ENCODE measurements around the gene RANBP3. TPM values are rescaled to one million over a fixed set of nuclear protein-coding genes. Genes with fewer than 3 reads are reported as not detected.

RANBP3 gene
- total RNA-seq, 4 donors from 2014 or later, result 57.8 to 148 (median 82.7) TPM

DNA sequence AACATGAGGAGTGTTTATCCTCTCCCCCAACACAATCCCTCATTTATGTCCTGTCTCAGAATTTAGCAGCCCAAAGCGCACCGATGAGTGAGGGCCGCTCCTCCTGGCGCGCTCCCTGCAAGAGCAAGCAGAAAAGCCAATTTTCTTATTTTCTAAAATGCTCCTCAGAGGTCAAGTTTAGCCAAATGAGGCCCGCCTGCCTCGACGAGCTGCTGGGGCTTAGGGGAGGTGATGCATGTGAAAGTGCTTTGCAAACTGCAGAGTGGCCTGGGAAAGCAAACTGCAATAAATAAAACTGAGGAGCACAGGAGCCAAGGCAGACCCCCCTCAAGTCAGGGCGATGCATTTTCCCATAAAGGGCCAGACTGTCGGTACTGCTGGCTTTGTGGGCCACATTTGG lies 34.9 kb downstream of the RANBP3 start:
- no peaks in the 10 kb centered on the region for H3K27me3 ChIP-seq
- H3K36me3 ChIP-seq, result peaks cover 16 to 18% of the 10 kb centered on the region in 2 donors
- TF ChIP-seq POLR2A (IDR thresholded peaks at IDR 0.05), result no peak
- TF ChIP-seq, protein P1, sequence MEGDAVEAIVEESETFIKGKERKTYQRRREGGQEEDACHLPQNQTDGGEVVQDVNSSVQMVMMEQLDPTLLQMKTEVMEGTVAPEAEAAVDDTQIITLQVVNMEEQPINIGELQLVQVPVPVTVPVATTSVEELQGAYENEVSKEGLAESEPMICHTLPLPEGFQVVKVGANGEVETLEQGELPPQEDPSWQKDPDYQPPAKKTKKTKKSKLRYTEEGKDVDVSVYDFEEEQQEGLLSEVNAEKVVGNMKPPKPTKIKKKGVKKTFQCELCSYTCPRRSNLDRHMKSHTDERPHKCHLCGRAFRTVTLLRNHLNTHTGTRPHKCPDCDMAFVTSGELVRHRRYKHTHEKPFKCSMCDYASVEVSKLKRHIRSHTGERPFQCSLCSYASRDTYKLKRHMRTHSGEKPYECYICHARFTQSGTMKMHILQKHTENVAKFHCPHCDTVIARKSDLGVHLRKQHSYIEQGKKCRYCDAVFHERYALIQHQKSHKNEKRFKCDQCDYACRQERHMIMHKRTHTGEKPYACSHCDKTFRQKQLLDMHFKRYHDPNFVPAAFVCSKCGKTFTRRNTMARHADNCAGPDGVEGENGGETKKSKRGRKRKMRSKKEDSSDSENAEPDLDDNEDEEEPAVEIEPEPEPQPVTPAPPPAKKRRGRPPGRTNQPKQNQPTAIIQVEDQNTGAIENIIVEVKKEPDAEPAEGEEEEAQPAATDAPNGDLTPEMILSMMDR (IDR thresholded peaks at IDR 0.05), result no peak

DNA sequence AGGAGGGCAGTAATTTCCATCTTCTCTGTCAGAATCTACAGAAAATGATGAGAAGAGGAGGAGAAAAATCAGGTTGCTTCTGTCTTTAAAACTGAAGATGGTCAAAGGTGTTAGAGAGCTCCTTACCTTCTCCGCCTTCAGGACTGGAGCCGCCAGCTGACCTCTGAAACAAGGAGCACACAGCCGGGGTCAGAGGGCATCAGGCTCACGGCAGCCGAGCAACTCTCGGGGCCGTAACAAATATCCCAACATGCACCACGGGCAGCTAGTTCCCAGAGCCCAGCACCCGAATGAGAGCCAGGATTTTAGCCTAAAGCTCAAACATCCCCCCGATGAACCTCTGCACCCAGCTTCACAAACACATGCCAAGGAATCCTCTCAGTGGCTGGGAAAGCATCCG lies 36.3 kb downstream of the RANBP3 start:
- H3K36me3 ChIP-seq, result peaks cover 16 to 18% of the 10 kb centered on the region in 2 donors
- intact Hi-C loops (cut with DNase I), result no loop called here
- no peak for TF ChIP-seq POLR2A (IDR thresholded peaks at IDR 0.05)
- TF ChIP-seq, protein P1 (IDR thresholded peaks at IDR 0.05), result no peak
- no peaks in the 10 kb centered on the region for H3K27me3 ChIP-seq
- H3K9me3 ChIP-seq, result no peaks in the 10 kb centered on the region
- H3K27ac ChIP-seq, result no peak overlapping the region
- no peak for DNase-seq
- 94 to 97% methylated on average over 11 of the region's 11 CpGs for WGBS, 2 donors
- no peak overlapping the region for H3K4me3 ChIP-seq (replicated peaks in 1 of 3)
- peaks cover 0 to 8% of the 10 kb centered on the region in 2 donors for H3K4me1 ChIP-seq

More for the DNA sequence above, 34.9 kb downstream of the RANBP3 start:
- intact Hi-C loops (cut with DNase I), result no loop called here
- no peak for DNase-seq
- H3K4me1 ChIP-seq, result peaks cover 5 to 19% of the 10 kb centered on the region in 2 donors
- no peak overlapping the region for H3K27ac ChIP-seq
- WGBS, 2 donors, result 81 to 84% methylated on average over 10 of the region's 10 CpGs
- H3K4me3 ChIP-seq (replicated peaks in 1 of 3), result no peak overlapping the region
- H3K9me3 ChIP-seq, result no peaks in the 10 kb centered on the region

DNA sequence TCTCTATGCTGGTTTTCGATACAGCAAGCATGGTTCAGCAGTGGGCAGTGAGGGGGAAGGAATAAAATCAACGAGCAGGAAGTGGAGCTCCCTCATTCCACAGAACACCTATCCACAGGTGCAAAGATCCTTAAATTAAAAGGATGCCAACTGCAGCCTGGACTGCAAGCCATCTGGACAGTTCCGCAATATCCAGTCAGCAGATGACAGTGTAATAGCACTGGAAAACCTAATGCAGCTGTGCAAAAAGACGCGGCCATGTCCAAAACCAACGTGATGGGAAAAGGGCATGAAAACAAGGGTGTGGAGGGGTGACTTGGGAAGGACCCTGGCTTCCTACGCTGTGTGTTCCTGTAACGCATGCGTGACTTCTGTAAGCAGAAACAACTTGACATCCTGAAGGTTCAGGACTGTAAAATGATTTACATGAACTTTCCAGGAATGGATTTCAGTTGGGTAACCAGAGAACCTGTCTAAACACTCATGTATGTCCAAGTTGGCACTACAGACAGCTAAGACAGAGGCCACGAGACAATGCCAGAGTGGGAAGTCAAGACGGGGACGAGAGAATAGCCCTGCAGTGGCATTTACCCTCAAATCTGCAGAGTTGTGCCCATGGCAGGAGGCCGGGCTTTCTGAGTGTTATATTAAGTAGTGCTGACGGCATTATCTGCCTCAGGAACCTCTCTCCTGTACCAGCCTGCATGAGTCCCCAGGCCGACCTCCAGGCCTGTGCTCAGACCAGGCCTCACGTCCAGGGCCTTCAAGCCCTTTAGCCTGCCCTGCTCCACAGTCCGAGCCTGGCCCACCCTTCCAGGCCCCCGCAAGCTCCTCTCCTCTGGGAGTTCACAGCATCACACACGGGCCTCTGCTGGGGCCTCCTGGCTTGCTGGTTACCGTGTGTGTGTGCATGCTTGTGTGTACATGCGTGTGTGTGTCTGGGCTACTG lies 37.4 kb downstream of the RANBP3 start:
- intact Hi-C loops (cut with DNase I), result no loop called here
- DNase-seq, result no peak
- WGBS, 2 donors, result 91 to 94% methylated on average over 17 to 21 of the region's 21 CpGs
- TF ChIP-seq POLR2A (IDR thresholded peaks at IDR 0.05), result no peak
- TF ChIP-seq, protein P1 (IDR thresholded peaks at IDR 0.05), result no peak
- Histone ChIP-seq H3K36me3 (peaks cover 16 to 18% of the 10 kb centered on the region in 2 donors), H3K27ac (no peak overlapping the region), H3K27me3 (no peaks in the 10 kb centered on the region), H3K9me3 (no peaks in the 10 kb centered on the region), H3K4me1 (peaks cover 0 to 4% of the 10 kb centered on the region in 2 donors), H3K4me3 (replicated peaks in 1 of 3) (no peak overlapping the region)

DNA sequence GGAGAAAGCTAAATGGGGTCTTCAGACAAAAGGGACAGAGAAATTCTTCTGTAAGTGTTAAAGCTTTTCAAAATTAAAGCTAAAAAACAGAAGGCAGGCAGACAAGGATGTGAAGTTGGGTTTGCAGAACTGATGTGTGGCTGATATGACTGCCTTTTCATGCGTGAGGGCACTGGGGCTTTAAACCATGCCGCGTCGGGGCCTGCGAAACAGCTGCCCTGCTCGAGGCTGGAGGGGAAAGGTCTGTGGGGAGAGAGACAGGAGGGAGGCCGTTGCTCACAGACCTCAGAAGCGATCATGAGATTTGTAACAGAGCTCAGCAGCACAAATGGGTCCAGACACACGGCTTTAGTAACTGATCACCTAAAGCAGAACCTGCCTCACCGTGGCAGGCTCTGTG lies 40.4 kb downstream of the RANBP3 start:
- Histone ChIP-seq H3K4me3 (replicated peaks in 1 of 3) (no peak overlapping the region), H3K27me3 (no peaks in the 10 kb centered on the region), H3K27ac (no peak overlapping the region), H3K9me3 (no peaks in the 10 kb centered on the region), H3K36me3 (peaks cover 16 to 18% of the 10 kb centered on the region in 2 donors), H3K4me1 (peaks cover 8 to 20% of the 10 kb centered on the region in 2 donors)
- TF ChIP-seq POLR2A (IDR thresholded peaks at IDR 0.05), result no peak
- TF ChIP-seq, protein P1 (IDR thresholded peaks at IDR 0.05), result no peak
- intact Hi-C loops (cut with DNase I), result no loop called here
- no peak for DNase-seq
- WGBS, 2 donors, result 84 to 85% methylated on average over 10 of the region's 10 CpGs

DNA sequence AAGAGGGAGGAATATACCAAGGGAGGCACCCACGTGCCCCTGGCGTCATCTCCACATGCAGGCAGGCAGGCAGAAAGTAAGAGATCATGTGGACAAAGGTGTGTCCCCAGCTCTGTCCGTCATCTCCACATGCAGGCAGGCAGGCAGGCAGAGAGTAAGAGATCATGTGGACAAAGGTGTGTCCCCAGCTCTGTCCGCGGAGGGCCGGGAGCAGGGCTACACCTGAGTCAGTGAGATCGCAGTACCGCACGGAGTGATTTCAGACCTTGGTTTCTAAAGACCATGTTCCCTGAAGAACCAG lies 41.7 kb downstream of the RANBP3 start:
- 93 to 97% methylated on average over 9 of the region's 9 CpGs for WGBS, 2 donors
- Histone ChIP-seq H3K27me3 (no peaks in the 10 kb centered on the region), H3K27ac (no peak overlapping the region), H3K36me3 (peaks cover 24 to 26% of the 10 kb centered on the region in 2 donors), H3K4me3 (replicated peaks in 1 of 3) (no peak overlapping the region), H3K9me3 (no peaks in the 10 kb centered on the region), H3K4me1 (peaks cover 8 to 20% of the 10 kb centered on the region in 2 donors)
- TF ChIP-seq POLR2A (IDR thresholded peaks at IDR 0.05), result no peak
- TF ChIP-seq, protein P1 (IDR thresholded peaks at IDR 0.05), result no peak
- intact Hi-C loops (cut with DNase I), result no loop called here
- no peak for DNase-seq

Measured in thyroid gland (tissue), 4 donors.